Kasumi-1 (cell line): ENCODE data around the gene HIP1.
"Not testable (repeated sequence)": the region's sequence is repeated elsewhere in the genome, so short reads cannot be mapped to it uniquely, and the experiment has no call there.

ENCODE experiments used
- DNase-seq, 2 experiments: peaks; one replicate each; lab custom pipeline; 2025; lab: John Stamatoyannopoulos, UW

Gene HIP1

GRCh38 chr7:75686551-75686950 lies 52.2 kb downstream of the HIP1 start:
- no peak for DNase-seq

GRCh38 chr7:75682052-75682451 lies 56.7 kb downstream of the HIP1 start:
- DNase-seq = not testable (repeated sequence)

GRCh38 chr7:75679060-75679459 lies 59.7 kb downstream of the HIP1 start:
- no peak for DNase-seq

GRCh38 chr7:75669579-75669978 lies 69.2 kb downstream of the HIP1 start:
- DNase-seq = no peak

- no peak for DNase-seq
Observed at GRCh38 chr7:75667938-75668337, 70.8 kb downstream of the HIP1 start.

GRCh38 chr7:75663302-75663907 lies 75.3 kb downstream of the HIP1 start:
- no peak for DNase-seq

GRCh38 chr7:75662579-75663301 lies 76.0 kb downstream of the HIP1 start:
- no peak for DNase-seq

- no peak for DNase-seq
Observed at GRCh38 chr7:75660566-75661215, 78.0 kb downstream of the HIP1 start.

GRCh38 chr7:75658802-75659201 lies 79.9 kb downstream of the HIP1 start:
- DNase-seq = no peak

- DNase-seq = no peak
Observed at GRCh38 chr7:75658369-75658768, 80.4 kb downstream of the HIP1 start.

- DNase-seq = no peak
Observed at GRCh38 chr7:75657866-75658265, 80.9 kb downstream of the HIP1 start.

GRCh38 chr7:75656740-75657139 lies 82.0 kb downstream of the HIP1 start:
- DNase-seq = no peak

GRCh38 chr7:75655536-75655935 lies 83.2 kb downstream of the HIP1 start:
- DNase-seq = no peak

- DNase-seq = no peak
Observed at GRCh38 chr7:75654855-75655254, 83.9 kb downstream of the HIP1 start.

- DNase-seq = no peak
Observed at GRCh38 chr7:75653651-75654050, 85.1 kb downstream of the HIP1 start.

- no peak for DNase-seq
Observed at GRCh38 chr7:75652788-75653187, 86.0 kb downstream of the HIP1 start.

GRCh38 chr7:75650681-75651080 lies 88.1 kb downstream of the HIP1 start:
- no peak for DNase-seq

- DNase-seq = no peak
Observed at GRCh38 chr7:75650062-75650461, 88.7 kb downstream of the HIP1 start.

GRCh38 chr7:75649462-75649861 lies 89.3 kb downstream of the HIP1 start:
- no peak for DNase-seq

GRCh38 chr7:75647709-75648438 lies 90.9 kb downstream of the HIP1 start:
- no peak for DNase-seq

- DNase-seq = no peak
Observed at GRCh38 chr7:75646571-75647102, 92.1 kb downstream of the HIP1 start.

- no peak for DNase-seq
Observed at GRCh38 chr7:75645570-75645969, 93.2 kb downstream of the HIP1 start.
